ENCODE results near the gene SAP30. TPM values are rescaled to one million over a fixed set of nuclear protein-coding genes. Genes with fewer than 3 reads are reported as not detected.

SAP30 gene
- total RNA-seq, 1 experiment from 2014 or later: 11.4 TPM

DNA sequence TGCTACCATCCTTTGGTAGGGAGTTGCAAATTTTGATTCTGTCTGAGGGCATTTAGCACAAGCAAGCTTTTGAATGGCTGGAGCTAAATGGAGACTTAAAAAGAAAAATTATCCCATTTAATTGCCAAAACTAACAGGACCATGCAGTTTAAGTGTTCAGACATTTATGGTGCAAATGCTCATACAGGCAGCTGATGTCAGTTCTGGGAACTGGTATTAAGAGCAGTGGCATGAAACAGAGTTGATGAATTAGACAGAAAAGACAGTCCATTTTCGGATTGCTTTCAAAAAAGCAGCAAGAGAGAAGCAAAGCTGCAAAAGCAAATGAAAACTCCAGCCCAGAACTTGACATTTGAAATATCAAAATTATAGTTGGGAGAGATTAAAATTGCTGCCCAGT lies 26.9 kb downstream of the SAP30 start:
- Histone ChIP-seq H3K36me3 (ENCODE audit: low read depth) (no peaks in the 10 kb centered on the region), H3K27me3 (ENCODE audit: insufficient read depth, low read depth) (no peaks in the 10 kb centered on the region), H3K4me3 (no peak overlapping the region), H3K4me2 (no peak overlapping the region), H4K20me1 (ENCODE audit: insufficient read depth) (no peaks in the 10 kb centered on the region), H3K27ac (no peak overlapping the region), H3K4me1 (replicated peaks; ENCODE audit: insufficient read depth) (no peaks in the 10 kb centered on the region), H3K9me3 (ENCODE audit: insufficient read depth, low read depth) (no peaks in the 10 kb centered on the region), H3K9me2 (ENCODE audit: insufficient read depth) (no peaks in the 10 kb centered on the region), H2AFZ (no peak overlapping the region), H3F3A (ENCODE audit: insufficient read depth, low read depth) (no peaks in the 10 kb centered on the region), H3K79me2 (ENCODE audit: low read depth) (no peaks in the 10 kb centered on the region)
- ChIA-PET CTCF (no interaction called here), POLR2A (ENCODE audit: unreplicated experiment) (no interaction called here)
- no TSS peak for BruUV-seq (replicated peaks)
- TF ChIP-seq, protein P1, sequence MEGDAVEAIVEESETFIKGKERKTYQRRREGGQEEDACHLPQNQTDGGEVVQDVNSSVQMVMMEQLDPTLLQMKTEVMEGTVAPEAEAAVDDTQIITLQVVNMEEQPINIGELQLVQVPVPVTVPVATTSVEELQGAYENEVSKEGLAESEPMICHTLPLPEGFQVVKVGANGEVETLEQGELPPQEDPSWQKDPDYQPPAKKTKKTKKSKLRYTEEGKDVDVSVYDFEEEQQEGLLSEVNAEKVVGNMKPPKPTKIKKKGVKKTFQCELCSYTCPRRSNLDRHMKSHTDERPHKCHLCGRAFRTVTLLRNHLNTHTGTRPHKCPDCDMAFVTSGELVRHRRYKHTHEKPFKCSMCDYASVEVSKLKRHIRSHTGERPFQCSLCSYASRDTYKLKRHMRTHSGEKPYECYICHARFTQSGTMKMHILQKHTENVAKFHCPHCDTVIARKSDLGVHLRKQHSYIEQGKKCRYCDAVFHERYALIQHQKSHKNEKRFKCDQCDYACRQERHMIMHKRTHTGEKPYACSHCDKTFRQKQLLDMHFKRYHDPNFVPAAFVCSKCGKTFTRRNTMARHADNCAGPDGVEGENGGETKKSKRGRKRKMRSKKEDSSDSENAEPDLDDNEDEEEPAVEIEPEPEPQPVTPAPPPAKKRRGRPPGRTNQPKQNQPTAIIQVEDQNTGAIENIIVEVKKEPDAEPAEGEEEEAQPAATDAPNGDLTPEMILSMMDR (conservative IDR thresholded peaks at IDR 0.05): no peak
- no peak for TF ChIP-seq EZH2 (IDR thresholded peaks at IDR 0.05; ENCODE audit: low read depth)
- no peak for DNase-seq
- intact Hi-C loops (cut with micrococcal nuclease; ENCODE audit: unreplicated experiment): no loop called here

DNA sequence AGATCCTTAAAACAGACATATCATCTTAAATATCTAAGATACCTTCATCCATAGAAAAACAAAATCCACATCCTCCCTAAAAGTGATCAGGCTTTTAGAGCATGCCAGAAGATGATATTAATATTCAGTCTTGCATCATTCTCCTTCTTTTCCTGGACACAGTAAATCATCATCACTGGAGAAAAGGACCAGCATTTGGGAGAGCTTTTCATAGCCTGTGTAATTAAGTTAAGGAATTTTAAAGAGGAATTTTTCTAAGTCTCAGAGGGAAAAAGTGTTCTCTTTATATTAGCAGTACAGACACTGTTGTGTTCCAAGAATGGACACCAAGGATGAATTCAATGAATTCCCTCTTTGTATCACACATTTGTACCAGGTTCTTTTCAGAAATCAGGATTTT lies 27.5 kb downstream of the SAP30 start:
- Histone ChIP-seq H3K9me3 (ENCODE audit: insufficient read depth, low read depth) (no peaks in the 10 kb centered on the region), H3K79me2 (ENCODE audit: low read depth) (no peaks in the 10 kb centered on the region), H3K4me1 (replicated peaks; ENCODE audit: insufficient read depth) (no peaks in the 10 kb centered on the region), H3K27ac (no peak overlapping the region), H3F3A (ENCODE audit: insufficient read depth, low read depth) (no peaks in the 10 kb centered on the region), H4K20me1 (ENCODE audit: insufficient read depth) (no peaks in the 10 kb centered on the region), H3K36me3 (ENCODE audit: low read depth) (no peaks in the 10 kb centered on the region), H3K9me2 (ENCODE audit: insufficient read depth) (no peaks in the 10 kb centered on the region), H2AFZ (no peak overlapping the region), H3K4me3 (no peak overlapping the region), H3K4me2 (no peak overlapping the region), H3K27me3 (ENCODE audit: insufficient read depth, low read depth) (no peaks in the 10 kb centered on the region)
- intact Hi-C loops (cut with micrococcal nuclease; ENCODE audit: unreplicated experiment): no loop called here
- ChIA-PET POLR2A (ENCODE audit: unreplicated experiment) (no interaction called here), CTCF (no interaction called here)
- no TSS peak for BruUV-seq (replicated peaks)
- no peak for TF ChIP-seq EZH2 (IDR thresholded peaks at IDR 0.05; ENCODE audit: low read depth)
- TF ChIP-seq, protein P1 (conservative IDR thresholded peaks at IDR 0.05): no peak
- no peak for DNase-seq

DNA sequence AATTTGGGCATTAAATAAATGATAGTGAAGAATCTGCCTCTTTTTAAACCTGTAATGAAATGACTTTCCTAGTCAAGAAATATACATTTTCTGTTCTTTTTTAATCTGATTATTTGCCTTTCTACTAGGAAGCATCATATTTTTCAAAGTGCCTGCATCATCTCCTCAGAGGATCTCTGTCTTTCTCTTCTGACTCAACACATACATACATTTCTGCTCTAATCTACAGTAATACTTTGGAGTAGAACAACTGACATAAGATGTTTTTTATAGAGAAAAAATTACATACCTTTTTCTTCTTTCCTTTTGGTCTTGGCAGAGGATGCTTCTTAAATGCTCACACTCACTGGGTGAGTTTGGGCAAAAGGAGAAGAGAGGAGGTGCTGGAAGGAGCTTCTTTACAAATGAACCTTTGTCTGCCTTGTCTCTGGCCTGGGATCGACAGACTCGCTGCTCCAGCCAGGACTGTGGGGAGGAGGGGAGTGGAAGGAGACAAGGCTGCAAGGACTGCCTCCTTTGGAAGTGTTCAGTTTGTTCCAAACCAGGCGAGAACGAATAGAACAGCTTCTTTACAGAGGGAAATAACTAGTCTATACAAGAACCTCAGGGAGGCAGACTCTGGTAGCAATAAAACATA lies 28.1 kb downstream of the SAP30 start, which contains the start of gene SCRG1:
SCRG1 (minus strand) TSS at position 338 of the 637 bp plus-strand sequence. CDS start 7,702 bp downstream, outside the sequence.
- TF ChIP-seq EZH2 (IDR thresholded peaks at IDR 0.05; ENCODE audit: low read depth): no peak
- TF ChIP-seq, protein P1 (conservative IDR thresholded peaks at IDR 0.05): no peak
- DNase-seq: no peak
- H3K4me2 ChIP-seq: no peak within 1 kb of the TSS
- BruUV-seq (replicated peaks): no TSS peak
- H3K4me3 ChIP-seq: no peak within 1 kb of the TSS
- H3K27ac ChIP-seq: no peak within 1 kb of the TSS
- no peaks in the 10 kb centered on the region for H3F3A ChIP-seq (ENCODE audit: insufficient read depth, low read depth)
- H3K79me2 ChIP-seq (ENCODE audit: low read depth): no peaks in the 10 kb centered on the region
- H3K9me2 ChIP-seq (ENCODE audit: insufficient read depth): no peaks in the 10 kb centered on the region
- no peaks in the 10 kb centered on the region for H4K20me1 ChIP-seq (ENCODE audit: insufficient read depth)
- intact Hi-C loops (cut with micrococcal nuclease; ENCODE audit: unreplicated experiment): no loop called here
- no peaks in the 10 kb centered on the region for H3K36me3 ChIP-seq (ENCODE audit: low read depth)
- CTCF ChIA-PET: no interaction called here
- no peaks in the 10 kb centered on the region for H3K4me1 ChIP-seq (replicated peaks; ENCODE audit: insufficient read depth)
- H3K27me3 ChIP-seq (ENCODE audit: insufficient read depth, low read depth): no peaks in the 10 kb centered on the region
- no peaks in the 10 kb centered on the region for H3K9me3 ChIP-seq (ENCODE audit: insufficient read depth, low read depth)
- POLR2A ChIA-PET (ENCODE audit: unreplicated experiment): no interaction called here
- H2AFZ ChIP-seq: no peak within 1 kb of the TSS

Measured in PC-9 (cell line).